GM19372 (cell line): ENCODE results near the gene PLXND1.
"Not testable (repeated sequence)": the region's sequence is repeated elsewhere in the genome, so short reads cannot be mapped to it uniquely, and the experiment has no call there.

Experiments used
- ATAC-seq: cut with Tn5 transposase; IDR thresholded peaks from one replicate; pipeline ENCODE4 v1.9.1; 2021; ENCODE audit warnings: mild to moderate bottlenecking, low read depth, moderate library complexity; ENCODE audit not compliant: unreplicated experiment

The PLXND1 gene

GRCh38 chr3:129615751-129616281 lies 9.3 kb upstream of the PLXND1 start:
- ATAC-seq, result no peak

DNA sequence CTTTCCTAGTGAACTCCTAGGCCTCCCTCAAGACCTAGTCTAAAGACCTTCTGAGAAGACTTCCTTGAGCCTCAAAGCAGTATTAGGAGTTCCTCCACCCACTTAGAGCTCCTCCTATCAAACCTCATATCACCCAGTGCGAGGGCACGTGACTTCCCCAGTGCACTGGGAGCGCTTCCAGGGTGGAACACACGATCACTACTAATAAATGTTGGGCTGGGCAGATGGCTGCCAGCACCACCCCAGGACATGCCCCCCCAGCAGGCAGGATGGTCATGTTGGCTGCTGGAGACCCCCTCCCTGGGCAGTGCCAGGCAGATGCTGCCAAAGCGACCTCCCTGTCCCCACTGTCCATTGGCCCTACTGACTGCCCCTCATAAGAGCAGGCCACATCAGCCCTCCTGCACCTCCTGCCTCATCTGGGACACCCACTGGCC lies 8.5 kb upstream of the PLXND1 start:
- no peak for ATAC-seq

- no peak for ATAC-seq
Observed at GRCh38 chr3:129614435-129614834, 8.0 kb upstream of the PLXND1 start.

DNA sequence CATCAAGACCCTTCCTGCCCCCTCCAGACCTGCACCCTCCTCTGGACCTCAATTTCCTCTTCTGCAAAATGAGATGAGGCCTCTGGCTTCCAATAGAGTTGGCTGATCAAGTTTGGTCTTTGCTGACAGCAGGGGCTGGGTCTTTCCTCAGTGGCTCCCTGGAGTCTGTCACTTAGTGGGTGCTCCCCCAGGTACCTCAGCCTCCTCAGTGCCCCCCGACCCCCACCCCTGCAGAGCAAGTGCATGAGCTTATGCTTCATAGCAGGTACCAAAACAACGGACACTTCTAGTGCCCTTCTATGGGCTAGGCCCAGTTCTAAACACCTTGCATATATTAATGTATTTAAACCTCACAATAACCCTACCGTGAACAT lies 6.9 kb upstream of the PLXND1 start:
- no peak for ATAC-seq

DNA sequence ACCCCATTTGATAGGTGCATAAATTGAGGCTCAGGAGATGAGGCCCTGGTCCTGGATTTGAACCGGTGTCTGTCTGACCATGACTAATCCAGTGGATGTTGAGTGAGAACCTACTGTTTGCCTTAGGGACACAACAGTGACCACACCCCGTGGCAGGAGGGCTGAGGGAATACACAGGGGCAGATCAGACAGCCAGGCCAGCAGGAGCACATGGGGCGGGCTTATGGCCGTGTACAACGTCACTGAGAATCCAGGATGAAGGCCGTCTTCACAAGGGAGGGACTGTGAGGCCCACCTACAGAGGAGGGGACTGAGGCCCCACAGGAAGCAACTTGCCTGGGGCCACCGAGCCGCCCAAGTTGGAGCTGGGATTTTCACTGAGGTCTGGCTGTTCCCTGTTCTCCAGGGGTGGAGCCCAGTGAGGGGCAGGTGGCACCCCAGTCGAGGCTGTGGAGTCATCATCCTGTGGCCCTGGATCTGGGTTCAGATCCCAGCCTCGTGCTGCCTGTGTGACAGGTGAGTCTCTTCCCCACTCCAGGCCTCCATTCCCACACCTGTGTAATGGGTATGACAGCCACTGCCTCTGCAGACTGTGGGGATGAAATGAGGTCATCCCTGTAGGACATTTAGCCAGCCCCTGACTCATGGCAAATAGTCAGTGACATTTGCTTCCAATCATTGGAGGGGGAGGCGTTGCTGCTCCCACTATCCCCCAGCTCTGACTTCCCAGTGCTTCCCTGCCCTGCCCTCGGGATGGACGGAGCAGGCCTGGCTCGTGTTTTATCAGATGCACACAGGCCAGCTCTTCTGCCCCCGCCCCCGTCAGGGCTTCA lies 6.3 kb upstream of the PLXND1 start:
- no peak for ATAC-seq

DNA sequence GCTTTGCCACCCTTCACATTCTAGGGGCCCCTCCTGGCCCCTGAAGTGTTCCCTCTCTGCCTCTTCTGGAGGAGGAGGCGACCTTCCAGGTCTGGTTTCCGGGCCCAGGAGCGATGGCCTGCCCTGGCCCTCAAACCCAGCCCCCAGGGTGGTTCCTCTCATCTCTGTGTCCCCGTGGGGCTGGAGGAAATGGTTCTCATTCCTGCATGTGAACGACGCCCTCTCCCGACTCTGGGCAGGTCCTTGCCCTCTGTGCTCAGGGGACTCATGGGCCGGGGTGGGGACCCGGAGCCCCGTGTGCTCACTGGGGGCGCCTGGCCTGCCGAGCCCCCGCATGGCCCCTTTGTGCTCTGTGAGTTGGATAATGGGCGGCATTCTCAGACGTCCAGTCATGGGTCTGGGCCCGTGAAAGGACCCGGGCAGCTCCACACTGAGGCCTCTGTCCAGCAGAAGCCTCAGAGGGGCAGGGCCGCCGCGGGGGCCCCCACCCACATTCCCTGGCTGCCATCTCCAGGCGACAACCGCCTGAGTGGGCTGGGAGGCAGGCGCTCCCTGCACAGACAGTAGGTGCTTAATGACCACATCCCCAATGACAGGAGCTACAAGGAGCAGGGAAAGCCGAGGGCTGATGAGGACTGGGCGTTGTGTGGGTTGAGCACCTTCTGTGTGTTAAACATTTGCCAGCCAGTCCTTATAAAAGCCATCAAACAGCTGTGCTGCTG lies 5.5 kb upstream of the PLXND1 start:
- ATAC-seq, result no peak

DNA sequence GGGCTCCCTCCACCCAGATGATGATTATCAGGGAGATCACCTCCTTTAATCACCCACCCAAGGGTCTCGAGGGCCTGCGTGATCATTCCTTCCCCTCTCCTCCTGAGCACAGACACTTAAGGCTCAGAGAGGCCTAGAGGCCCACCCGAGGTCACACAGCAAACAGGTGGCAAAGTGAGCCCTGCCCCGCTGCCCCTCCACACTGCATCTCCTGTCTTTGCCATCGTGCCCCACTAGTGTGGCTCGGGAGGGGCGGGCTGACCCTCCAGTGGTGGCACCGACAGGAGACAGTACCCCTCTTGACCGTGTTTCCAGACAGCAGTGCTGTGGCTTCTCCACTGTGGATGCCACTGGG lies 4.9 kb upstream of the PLXND1 start:
- ATAC-seq, result no peak

GRCh38 chr3:129610794-129611445 lies 4.4 kb upstream of the PLXND1 start:
- ATAC-seq, result not testable (repeated sequence)

DNA sequence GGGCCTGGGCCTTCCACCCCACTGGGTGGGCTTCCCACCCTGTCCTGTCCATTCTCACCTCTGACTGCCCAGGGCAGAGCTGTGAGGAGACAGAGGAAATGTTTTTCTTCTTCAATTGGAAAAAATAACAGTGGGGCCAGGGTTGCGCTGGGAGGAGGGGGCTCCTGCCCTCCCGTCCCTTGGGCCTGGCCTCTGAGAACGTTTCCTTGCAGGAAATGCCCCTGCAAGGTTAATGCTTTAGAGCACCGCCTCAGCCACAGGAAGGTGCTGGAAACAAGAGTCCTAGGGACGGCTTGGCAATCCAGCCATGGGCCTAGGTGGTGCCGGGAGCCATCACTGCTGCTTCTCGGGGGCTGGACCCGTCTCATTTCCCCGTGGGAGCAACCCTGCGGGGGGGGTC lies 3.8 kb upstream of the PLXND1 start:
- ATAC-seq, result no peak

- ATAC-seq, result no peak
Observed at GRCh38 chr3:129609591-129610182, 3.2 kb upstream of the PLXND1 start.

- ATAC-seq, result no peak
Observed at GRCh38 chr3:129608936-129609590, 2.6 kb upstream of the PLXND1 start.

DNA sequence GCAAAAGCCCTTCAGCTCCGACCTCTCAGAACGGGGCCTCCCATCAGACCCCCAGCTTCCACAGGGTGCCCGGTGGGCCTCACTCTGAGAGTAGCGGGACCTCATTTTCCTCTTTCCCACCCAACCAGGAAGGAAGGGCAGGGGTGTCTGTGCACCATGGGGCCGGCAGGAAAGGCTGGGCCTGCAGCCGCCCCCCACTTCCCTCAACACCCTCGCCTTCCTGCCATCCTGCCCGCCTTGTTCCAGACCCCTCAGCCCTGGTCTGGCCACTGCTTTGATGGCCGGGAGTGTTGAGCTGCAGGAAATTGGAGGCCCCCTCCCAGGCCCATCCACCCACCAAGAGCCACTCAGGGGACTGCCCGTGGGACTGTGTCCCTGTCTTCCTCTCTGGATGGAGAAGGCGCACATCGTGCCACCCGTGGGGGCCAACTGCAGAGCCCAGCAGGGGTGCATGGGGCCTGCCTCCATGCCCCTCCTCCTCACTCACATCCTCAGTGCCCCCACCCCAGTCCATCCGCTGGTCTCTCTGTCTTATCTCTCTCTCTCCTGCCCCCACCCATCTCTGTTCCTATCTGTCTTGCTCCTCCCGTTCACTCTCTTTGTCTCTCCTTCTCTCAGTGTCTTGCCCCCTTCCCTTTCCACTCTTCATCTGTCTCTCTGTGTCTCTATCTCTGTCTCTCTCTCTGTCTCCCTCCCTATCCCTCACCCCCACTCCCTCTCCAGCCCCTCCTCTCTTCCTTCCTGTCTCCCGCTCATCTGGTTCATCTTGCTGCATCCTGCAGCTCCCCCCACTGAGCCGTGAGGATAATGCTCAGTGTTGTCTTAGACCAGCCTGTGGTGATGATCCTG lies 1.8 kb upstream of the PLXND1 start:
- no peak for ATAC-seq

- no peak for ATAC-seq
Observed at GRCh38 chr3:129607391-129608068, 1.1 kb upstream of the PLXND1 start.

GRCh38 chr3:129605922-129606635 lies 397 bp downstream of the PLXND1 start:
- no peak for ATAC-seq

DNA sequence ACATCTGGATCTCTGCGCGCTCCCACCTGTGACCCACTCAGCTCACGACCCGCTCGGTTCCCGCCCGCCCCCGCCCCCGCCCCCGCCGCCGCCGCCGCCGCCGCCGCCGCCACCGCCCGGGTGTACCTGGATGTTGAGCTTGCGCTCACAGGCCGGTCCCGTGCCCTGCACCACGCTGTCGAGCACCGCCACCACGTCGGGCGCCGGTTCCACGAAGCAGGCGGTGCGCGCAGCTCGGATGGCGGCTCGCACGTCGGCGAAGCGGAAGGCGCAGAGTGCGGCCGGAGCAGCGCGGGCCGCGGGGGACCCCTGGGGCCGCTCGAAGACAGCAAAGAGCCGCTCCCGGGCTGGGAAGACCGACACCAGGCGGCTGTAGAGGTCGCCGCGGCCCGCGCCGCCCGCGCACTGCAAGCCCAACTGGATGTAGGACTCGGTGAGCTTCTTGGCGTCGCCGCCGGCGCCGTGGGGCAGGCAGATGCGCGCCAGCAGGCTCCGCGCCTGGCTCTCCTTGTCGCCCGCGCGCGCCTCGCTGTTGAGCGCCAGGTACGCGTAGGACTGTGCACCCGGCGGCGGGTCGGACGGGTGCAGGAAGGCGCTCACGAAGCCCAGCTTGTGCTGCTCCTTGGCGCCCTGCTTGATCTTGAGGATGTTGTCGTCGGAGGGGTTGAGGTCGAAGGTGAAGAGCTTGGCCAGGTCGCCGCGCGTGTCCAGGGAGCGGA lies 1.1 kb downstream of the PLXND1 start:
- ATAC-seq, result no peak

GRCh38 chr3:129604767-129605166 lies 1.7 kb downstream of the PLXND1 start:
- no peak for ATAC-seq

DNA sequence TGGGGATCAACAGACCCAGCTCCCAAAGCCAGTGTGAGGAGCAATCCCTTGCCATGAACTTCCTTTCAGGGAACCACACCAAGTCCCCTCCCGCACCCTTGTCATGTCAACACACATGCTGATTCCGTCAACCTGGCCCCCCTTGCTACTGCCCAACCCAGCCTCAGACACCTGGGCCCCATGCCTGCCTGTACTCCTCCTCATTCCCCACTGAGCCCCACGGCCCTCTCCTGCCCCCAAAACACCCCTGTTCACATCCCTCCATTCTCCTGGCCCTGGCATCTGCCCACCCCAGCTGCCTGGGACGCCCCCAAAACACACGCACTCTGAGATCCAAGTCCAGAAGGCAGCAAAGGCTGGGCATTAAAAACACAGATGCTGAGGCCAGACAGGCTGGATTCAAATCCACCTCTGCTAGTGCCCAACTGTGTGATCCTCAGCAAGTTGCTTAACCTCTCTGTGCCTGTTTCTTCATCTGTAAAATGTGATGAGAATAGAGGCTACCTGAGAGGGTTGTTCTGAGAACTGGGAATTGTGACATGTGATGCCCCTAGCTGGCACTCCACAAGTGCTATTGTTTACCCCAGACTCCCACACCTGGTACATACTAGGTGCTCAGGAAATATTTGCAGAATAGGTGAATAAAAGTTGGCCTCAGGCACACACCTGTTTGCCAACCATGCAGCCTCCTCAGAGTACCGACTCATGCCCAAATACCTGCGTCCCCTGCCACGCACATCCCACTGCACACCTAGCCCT lies 2.3 kb downstream of the PLXND1 start:
- no peak for ATAC-seq
